Right ventricle myocardium inferior (tissue), 1 donor: ENCODE data around the gene BUB1. TPM values are rescaled to one million over a fixed set of nuclear protein-coding genes. Genes with fewer than 3 reads are reported as not detected.
"Not testable (repeated sequence)": the region's sequence is repeated elsewhere in the genome, so short reads cannot be mapped to it uniquely, and the experiment has no call there.

Experiments
- ATAC-seq: fragments of 200-7000 bp; cut with Tn5 transposase; one replicate; pipeline ENCODE4 v1.9.1; 2020; ENCODE audit warnings: mild to moderate bottlenecking, moderate library complexity
- DNase-seq: peaks from one replicate; pipeline ENCODE4 v3.0.0; 2021; ENCODE audit errors: missing footprints
- intact Hi-C: fragments of 100-400 bp; cut with DNase I; formaldehyde crosslinking; loops from one replicate; pipeline ENCODE4 v1.11.0; 2022
- total RNA-seq: library from RNA; stranded (reverse); fragmentation: NEBNext Ultra II Directional; extraction: Animal tissue kit (Norgen Biotek cat#: 25700); gene quantifications from one replicate; pipeline ENCODE4 v1.2.1, GENCODE V29; 2021
- donor health status: DM: no; HTN: yes; CAD: no; lungs with severe emphysema.

Gene BUB1
- total RNA-seq, 1 donor from 2014 or later: 0.87 TPM

- DNase-seq (no peak), ATAC-seq (no peak)
- intact Hi-C loops: no loop called here
Observed at GRCh38 chr2:110669079-110669478, 8.8 kb downstream of the BUB1 start.

- intact Hi-C loops: no loop called here
Observed at GRCh38 chr2:110667071-110667470, 10.8 kb downstream of the BUB1 start.

GRCh38 chr2:110664135-110664534 lies 13.7 kb downstream of the BUB1 start:
- intact Hi-C loops: no loop called here
- ATAC-seq (no peak), DNase-seq (no peak)

More at GRCh38 chr2:110667071-110667470, 10.8 kb downstream of the BUB1 start:
- DNase-seq: no peak
- ATAC-seq: no peak

- intact Hi-C loops: no loop called here
- ATAC-seq: no peak
- no peak for DNase-seq
Observed at GRCh38 chr2:110662560-110662959, 15.3 kb downstream of the BUB1 start.

- intact Hi-C loops: no loop called here
- no peak for ATAC-seq
- DNase-seq: no peak
Observed at GRCh38 chr2:110660558-110660957, 17.3 kb downstream of the BUB1 start.

- ATAC-seq (no peak), DNase-seq (no peak)
- intact Hi-C loops: no loop called here
Observed at GRCh38 chr2:110659248-110659647, 18.6 kb downstream of the BUB1 start.

- ATAC-seq (no peak), DNase-seq (no peak)
- intact Hi-C loops: no loop called here
Observed at GRCh38 chr2:110657724-110658305, 20.0 kb downstream of the BUB1 start.

GRCh38 chr2:110655701-110656100 lies 22.2 kb downstream of the BUB1 start:
- intact Hi-C loops: no loop called here
- ATAC-seq (no peak), DNase-seq (no peak)

- DNase-seq: no peak
- no peak for ATAC-seq
- intact Hi-C loops: no loop called here
Observed at GRCh38 chr2:110653861-110654260, 24.0 kb downstream of the BUB1 start.

- DNase-seq (no peak), ATAC-seq (no peak)
- intact Hi-C loops: no loop called here
Observed at GRCh38 chr2:110650346-110650745, 27.5 kb downstream of the BUB1 start.

- intact Hi-C loops: no loop called here
- DNase-seq (no peak), ATAC-seq (no peak)
Observed at GRCh38 chr2:110647777-110648176, 30.1 kb downstream of the BUB1 start.

GRCh38 chr2:110645616-110646015 lies 32.2 kb downstream of the BUB1 start:
- no peak for ATAC-seq
- intact Hi-C loops: no loop called here
- no peak for DNase-seq

- ATAC-seq: no peak
- no peak for DNase-seq
- intact Hi-C loops: no loop called here
Observed at GRCh38 chr2:110644357-110644756, 33.5 kb downstream of the BUB1 start.

- ATAC-seq: no peak
Observed at GRCh38 chr2:110642360-110642759, 35.5 kb downstream of the BUB1 start.

GRCh38 chr2:110639972-110640371 lies 37.9 kb downstream of the BUB1 start:
- ATAC-seq: no peak
- intact Hi-C loops: no loop called here
- no peak for DNase-seq

More at GRCh38 chr2:110642360-110642759, 35.5 kb downstream of the BUB1 start:
- DNase-seq: no peak
- intact Hi-C loops: no loop called here

- intact Hi-C loops: no loop called here
- no peak for ATAC-seq
- DNase-seq: no peak
Observed at GRCh38 chr2:110638952-110639695, 38.7 kb downstream of the BUB1 start.

- DNase-seq (no peak), ATAC-seq (no peak)
- intact Hi-C loops: no loop called here
Observed at GRCh38 chr2:110638004-110638403, 39.9 kb downstream of the BUB1 start.

GRCh38 chr2:110637093-110637492 lies 40.8 kb downstream of the BUB1 start:
- no peak for DNase-seq
- intact Hi-C loops: no loop called here
- ATAC-seq: no peak

- intact Hi-C loops, ATAC-seq: not testable (repeated sequence)
Observed at GRCh38 chr2:110635949-110636628, 41.8 kb downstream of the BUB1 start.

GRCh38 chr2:110627348-110627747 lies 50.5 kb downstream of the BUB1 start:
- ATAC-seq, intact Hi-C loops, DNase-seq: not testable (repeated sequence)

More at GRCh38 chr2:110635949-110636628, 41.8 kb downstream of the BUB1 start:
- DNase-seq: not testable (repeated sequence)
